Activated T-helper 9 cell treated with anti-CD3 and anti-CD28 coated beads, Interleukin-2, amount 50 U/mL, for 16 hours (primary cell): ENCODE results near the gene SUPT3H.
"Not testable (repeated sequence)": the region's sequence is repeated elsewhere in the genome, so short reads cannot be mapped to it uniquely, and the experiment has no call there.

Source experiments
- DNase-seq: peaks from one replicate; pipeline ENCODE4 v3.0.0-alpha.2; 2020; ENCODE audit warnings: low read depth

SUPT3H gene

GRCh38 chr6:45049188-45049843 lies 328.4 kb downstream of the SUPT3H start:
- DNase-seq = no peak

GRCh38 chr6:45047573-45047972 lies 330.2 kb downstream of the SUPT3H start:
- no peak for DNase-seq

GRCh38 chr6:45045253-45045601 lies 332.5 kb downstream of the SUPT3H start:
- DNase-seq = no peak

GRCh38 chr6:45044510-45045252 lies 333.1 kb downstream of the SUPT3H start:
- no peak for DNase-seq

DNA sequence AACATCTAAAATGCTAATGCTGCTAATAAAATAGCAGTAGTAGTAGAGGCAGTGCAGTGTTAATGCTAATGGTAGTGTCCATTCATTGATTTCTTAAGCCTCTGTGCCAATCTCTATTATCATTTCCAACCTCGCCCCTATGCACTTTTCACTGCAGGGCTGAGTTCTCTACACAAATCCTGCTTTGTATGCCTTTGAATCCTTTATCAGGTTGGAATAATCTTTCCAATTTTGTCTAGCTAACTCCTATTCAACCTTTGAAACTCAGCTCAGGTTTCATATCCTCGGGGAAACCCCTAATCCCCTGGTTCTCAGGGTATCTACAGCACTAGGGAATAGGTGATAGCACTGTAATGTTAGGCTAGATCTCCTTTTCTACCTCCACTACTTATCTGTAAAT lies 333.6 kb downstream of the SUPT3H start:
- no peak for DNase-seq

DNA sequence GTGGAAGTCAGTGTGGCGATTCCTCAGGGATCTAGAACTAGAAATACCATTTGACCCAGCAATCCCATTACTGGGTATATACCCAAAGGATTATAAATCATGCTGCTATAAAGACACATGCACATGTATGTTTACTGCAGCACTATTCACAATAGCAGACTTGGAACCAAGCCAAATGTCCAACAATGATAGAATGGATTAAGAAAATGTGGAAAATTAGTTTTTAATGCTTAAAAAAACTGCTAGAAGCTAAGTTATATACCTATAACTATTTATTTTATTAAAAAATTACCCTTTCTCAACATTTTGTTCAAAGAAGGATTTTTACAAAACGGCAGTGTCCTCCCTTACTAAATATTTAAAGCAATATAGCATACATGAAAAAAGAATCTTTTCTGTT lies 335.1 kb downstream of the SUPT3H start:
- DNase-seq = not testable (repeated sequence)

- DNase-seq = no peak
Measured at GRCh38 chr6:45038226-45038625, 339.5 kb downstream of the SUPT3H start.

DNA sequence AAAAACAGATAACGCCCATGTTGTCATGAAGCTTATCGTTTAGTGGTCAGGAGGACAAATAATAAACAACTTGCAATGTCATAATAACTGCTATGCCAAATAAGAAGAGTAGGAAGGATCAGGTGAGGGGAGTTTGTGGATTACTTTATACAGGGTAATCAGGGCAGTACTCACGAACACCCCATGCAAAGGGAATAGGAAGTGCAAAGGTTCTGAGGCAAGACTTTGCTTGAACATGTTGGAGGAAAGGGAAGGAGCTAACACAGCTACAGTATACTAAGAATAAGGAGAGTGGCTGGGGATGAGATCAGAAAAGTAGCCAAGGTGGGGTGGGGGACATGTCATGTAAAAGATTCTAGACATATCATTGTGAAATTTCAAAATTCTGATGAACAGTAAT lies 341.6 kb downstream of the SUPT3H start:
- no peak for DNase-seq

DNA sequence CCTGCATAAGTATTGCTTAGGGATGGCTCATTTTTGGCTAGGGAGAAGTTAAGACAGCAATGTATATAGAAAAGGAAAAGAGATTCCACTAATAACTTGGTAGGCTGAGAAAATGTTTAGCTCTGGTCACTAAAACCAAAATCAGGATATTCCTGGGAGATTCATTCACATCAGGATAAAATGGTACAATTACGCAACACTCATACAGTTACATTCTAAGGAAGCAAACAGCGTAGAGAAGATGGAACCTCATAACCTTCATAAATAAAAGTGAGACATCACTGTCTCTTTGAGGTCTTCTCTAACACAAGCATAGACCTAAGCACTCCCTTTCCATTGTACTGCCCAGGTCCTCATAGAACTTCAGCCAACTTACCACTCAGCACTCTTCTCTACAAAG lies 345.3 kb downstream of the SUPT3H start:
- no peak for DNase-seq

- DNase-seq = no peak
Measured at GRCh38 chr6:45031601-45032000, 346.1 kb downstream of the SUPT3H start.

DNA sequence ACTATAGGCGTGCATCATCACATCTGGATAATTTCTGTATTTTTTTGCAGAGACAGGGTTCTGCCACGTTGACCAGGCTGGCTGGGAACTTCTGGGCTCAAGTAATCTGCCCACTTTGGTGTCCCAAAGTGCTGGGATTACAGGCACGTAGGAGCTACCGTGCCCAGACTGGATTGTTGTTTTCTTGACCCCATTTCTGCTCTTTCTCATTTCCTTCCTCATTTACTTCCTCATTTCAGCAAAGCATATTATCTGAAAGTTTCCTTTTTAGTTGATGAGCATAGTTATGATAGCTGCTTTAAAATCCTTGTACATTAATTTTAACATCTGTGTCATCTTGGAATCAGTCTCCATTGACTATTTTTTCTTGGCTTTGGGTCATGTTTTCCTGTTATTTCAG lies 350.6 kb downstream of the SUPT3H start:
- no peak for DNase-seq

DNA sequence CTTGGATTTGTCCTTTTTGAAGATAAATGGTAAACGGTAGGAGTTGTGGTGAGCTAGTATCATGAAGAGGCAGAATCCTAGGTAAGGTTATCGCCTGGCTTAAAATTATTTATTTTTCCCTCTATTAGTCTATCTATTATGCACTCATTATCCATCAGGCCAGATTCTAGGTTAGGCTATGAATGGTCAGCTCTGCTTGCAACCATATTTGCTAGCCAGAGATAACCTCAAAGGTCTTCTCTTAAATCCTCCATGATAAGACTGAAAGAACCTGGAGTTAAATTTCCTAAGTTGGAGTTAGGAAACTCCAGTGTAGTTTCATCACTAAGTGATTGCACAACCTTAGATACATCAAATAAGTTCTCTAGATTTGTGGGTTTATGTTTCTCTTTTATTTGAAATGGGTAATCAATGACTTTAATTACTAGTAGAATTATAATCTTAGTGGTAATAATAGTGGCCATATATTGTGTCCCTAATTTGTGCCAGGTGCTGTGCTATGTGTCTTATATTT lies 351.7 kb downstream of the SUPT3H start:
- DNase-seq = no peak

GRCh38 chr6:45024610-45025009 lies 353.1 kb downstream of the SUPT3H start:
- no peak for DNase-seq

- DNase-seq = no peak
Measured at GRCh38 chr6:45021676-45022075, 356.1 kb downstream of the SUPT3H start.

GRCh38 chr6:45012687-45013086 lies 365.0 kb downstream of the SUPT3H start:
- no peak for DNase-seq

DNA sequence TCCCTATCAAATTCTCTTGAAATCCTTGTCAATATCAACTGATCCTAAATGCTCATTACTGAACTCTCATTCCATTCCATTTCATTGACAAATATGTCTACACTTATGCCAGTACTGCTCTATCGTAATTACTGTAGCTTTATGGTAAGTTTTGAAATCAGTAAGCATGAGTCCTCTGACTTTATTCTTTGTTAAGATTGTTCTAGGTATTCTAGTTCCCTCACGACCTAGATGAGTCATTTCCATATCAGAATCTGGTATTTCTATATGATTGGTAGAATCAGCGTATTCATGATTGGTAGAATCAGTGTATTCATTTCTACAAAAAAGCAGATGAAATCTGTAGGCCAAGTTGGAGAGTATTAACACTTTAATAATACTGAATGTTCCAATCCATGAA lies 368.2 kb downstream of the SUPT3H start:
- DNase-seq = no peak

GRCh38 chr6:45006893-45007292 lies 370.8 kb downstream of the SUPT3H start:
- no peak for DNase-seq

DNA sequence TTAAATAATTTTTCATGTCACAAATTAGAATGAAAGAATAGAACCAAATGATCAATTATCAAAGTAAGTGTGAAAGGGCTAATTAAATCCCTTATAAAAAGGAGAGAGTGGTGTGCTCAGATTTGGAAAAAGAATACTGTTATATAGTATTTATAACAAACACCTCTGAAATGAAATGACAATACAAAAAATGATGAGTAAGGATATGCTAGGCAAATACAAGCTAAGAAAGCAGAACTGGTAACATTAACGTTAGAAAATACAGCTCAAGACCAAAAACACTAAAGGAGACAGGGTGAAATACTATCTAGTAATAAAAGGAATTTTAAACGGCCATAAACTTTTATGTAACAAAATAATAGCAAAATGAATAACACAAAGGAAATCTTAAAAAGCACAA lies 373.8 kb downstream of the SUPT3H start:
- no peak for DNase-seq

DNA sequence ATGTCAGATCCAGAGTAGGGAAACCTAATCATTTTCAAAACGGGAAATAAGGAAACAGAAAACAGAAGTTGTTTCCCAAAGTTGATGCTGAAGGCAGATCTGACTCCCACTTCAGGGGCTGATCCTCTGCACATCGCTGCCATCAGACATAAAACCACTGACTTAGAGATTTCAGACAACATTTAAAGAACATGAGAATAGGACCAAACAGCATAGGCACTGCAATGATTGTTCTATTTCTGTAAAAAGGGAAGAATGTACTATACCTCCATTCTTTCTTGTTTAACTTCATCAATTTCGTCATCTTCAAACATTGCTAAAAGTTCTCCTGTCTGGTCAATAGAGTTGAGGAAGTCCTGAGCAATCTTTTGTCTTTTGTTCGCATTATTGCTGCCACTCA lies 374.3 kb downstream of the SUPT3H start:
- DNase-seq = no peak

DNA sequence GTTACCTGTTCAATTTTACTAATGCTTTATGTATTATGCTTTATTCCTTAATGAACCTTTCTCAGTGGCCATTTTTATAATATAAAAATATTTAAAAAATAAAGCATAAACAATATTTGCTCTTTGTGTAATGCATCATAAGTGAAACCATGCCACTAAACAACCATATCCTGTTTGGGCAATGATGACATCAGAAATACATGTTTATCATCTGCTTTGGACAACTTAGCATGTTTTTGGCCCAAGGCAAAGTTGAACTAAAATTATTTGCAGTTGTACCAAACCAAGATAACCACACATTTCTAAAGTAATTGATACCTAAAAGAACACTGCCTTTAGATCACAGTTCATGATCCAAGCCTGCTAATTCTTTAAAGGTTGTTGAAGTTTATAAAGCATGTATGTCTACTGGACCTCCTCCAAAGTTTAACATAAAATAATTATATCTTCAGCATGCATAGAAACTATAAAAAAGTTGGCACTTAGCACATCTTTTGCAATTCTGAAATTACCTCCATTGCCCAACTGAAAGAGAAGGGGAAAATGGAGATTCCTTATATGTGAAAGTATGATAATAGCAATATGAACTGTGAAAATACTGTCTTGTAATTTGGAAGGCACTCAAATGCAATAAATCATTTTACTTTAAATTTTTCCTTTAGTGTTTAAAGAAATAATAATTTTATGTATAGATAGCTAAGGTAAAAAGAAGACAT lies 375.2 kb downstream of the SUPT3H start:
- DNase-seq = no peak

DNA sequence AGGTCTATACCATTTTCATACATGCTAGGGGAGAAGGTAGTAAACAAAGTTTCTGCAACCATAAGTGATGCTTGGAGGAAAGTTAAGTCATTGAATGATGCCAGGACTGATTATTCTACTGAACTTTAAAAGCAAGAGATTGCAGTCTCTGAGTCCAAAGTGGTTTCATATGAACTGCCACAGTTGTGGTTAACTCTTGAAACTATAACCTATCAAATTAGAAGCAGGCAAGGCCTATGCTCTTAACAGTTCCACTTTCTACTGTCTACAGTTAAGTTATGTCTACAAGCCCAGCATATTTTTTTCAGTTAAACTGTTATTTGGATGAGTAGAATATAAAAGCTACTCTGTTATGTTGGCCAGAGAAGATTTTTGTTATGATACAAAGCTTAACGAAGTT lies 376.1 kb downstream of the SUPT3H start:
- DNase-seq = no peak

DNA sequence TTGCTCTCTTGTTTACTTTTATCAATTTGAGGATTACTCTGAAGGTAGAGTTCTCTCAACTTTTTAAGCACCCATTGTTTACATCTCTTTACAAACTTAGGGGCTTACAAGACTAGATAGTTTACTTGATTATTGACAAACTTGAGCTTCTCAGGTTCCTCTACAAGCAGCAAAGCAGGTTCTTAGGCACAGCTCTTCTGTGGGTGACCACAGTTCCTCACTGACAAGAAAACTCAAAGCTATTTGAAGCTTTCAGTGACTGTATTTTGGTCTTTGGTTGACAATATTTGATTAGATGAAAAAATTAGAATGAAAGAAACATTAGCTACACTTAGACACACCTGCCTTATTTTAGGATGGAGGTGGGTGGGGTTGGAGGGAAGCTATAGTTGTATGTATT lies 376.9 kb downstream of the SUPT3H start:
- no peak for DNase-seq

GRCh38 chr6:44999066-44999465 lies 378.7 kb downstream of the SUPT3H start:
- DNase-seq = no peak
